Middle frontal gyrus (tissue), 1 donor: ENCODE data around the gene TAF1L.
A peak's percentile ranks its signal among the peaks of the same experiment; 100 is the strongest.

Source experiments
- DNase-seq: peaks from one replicate; pipeline ENCODE4 v3.0.0-alpha.2; 2015; ENCODE audit warnings: low spot score; ENCODE audit errors: extremely low spot score

TAF1L gene

DNA sequence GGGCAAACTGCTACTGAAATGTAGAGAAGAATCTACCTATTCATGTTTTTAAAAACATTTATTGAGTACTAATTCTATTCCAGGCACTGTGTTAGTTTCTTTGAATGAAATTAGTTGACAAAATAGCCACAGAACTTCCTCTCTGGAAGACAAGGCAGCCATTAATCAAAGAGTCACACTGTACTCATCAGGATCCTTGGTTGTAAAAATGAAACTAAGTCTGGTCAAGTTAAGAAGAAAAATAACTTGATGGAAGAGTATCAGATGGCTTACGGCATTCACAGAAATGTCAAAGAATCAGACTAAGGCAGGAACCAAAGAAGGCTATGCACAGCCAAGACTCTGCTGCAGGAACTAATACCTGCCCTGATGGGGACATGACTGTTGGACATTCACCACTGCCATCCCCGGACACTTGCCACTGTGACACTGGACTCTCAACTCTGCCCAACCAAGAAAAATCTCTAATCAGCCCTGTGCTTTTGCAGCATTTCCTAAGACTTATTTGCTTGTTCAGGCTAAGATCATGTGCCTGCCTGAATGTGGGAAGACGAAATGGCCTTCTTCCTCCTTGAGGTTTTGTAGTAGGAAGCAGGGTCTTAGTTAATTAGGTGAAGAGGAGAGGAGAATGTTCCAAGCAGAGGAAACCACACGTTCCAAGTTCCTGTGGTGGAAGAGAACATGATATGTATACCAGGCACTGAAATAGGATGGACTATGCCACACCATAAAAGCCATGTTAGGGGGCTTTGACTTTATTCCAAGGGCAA lies 39.2 kb downstream of the TAF1L start:
- DNase-seq = no peak

DNA sequence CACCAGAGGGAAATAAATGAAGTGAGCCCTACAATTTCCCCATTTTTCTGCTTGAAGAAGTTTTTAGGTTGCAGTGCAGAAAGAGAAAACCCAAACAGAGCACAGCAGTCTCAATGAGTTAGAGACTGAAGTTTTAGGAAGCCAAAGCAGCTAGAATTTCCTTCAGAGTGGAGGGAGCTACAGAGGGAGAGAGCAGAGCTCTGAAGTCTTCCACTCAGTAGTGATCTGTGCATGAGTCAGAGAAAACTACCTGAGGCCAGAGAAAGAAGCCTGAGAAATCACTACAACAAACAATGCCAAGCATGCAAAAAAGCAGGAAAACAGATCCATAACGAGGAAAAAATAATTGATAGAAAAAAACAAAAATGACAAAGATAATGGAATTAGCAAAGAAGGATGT lies 44.6 kb downstream of the TAF1L start:
- no peak for DNase-seq

DNA sequence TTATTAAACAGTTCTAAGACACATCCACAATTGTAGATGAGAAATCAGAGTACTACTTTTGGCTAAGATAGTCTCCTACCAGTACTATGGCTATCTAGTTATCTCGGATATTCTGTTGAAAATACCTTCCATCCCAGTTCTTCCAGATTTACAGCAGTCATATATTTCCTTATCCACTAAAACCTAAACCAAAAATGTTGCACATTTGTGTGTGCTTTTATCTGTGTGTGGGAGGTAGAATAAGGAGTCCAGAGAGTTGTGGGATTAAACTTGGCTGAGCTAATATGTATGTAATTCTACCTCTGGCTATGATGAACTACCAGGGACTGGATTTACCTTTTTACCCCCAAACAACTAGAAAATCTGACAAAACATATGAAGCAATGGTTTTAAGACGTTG lies 45.0 kb downstream of the TAF1L start:
- DNase-seq = no peak

DNA sequence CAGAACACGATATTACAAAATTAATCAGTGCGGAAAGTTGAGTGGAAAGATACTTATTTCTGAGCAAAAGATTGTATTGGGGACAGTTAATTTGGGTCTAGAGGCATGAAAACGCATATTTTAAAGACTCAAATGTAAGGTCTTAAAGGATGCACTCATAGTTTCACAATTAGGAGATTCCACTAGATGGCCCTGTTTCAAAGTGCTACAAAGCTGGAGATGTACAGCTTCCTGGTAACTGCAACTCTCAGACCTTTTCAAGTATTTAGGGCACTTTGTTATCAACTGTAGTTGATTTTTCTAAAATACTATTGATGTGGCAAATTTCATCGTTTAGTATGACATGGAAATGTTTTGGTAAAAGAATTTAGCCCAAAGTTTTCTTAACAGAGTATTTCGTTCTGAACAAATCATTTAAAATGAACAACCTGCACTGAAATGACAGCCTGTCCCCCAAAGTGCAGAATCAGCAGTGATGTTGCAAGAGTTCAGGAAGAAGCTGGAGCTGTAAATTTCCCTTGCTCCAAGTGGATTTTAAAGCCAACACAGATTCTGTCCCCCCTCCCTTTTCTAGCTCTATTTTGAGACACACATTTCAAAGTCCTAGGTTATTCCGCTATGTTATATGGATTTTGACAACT lies 46.3 kb downstream of the TAF1L start:
- DNase-seq = no peak

DNA sequence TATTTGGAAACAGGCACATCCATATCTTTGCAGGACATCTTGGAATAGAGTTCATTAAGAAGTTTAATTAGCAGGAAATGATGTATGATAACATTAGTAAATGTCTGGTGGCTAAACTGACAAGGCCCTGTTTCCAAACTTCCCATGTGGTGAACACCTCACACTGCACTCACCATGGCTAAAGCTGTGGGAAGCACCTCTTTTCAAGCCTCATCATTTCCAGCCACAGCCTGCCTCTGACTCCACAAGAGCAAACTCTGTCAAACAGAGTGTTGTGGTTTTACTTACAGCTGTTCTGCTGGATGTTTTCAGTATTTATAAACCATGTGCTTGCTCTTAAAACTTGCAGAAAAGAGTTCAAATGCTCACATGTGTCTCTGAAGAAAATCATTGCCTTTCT lies 47.6 kb downstream of the TAF1L start:
- DNase-seq = no peak

DNA sequence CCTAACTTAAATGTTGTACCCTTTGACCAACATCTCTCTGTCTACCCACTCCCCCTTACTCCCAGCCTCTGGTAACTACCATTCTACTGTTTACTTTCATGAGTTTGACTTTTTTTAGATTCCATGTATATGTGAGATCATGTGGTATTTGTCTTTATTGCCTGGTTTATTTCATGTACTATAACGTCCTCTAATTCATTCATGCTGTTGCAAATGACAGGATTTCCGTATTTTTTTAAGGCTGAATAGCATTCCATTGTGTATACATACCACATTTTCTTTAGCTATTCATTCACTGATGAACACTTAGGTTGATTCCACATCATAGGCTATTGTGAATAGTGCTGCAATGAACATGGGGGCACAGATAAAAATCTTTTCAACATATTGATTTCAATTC lies 50.7 kb downstream of the TAF1L start:
- no peak for DNase-seq

DNA sequence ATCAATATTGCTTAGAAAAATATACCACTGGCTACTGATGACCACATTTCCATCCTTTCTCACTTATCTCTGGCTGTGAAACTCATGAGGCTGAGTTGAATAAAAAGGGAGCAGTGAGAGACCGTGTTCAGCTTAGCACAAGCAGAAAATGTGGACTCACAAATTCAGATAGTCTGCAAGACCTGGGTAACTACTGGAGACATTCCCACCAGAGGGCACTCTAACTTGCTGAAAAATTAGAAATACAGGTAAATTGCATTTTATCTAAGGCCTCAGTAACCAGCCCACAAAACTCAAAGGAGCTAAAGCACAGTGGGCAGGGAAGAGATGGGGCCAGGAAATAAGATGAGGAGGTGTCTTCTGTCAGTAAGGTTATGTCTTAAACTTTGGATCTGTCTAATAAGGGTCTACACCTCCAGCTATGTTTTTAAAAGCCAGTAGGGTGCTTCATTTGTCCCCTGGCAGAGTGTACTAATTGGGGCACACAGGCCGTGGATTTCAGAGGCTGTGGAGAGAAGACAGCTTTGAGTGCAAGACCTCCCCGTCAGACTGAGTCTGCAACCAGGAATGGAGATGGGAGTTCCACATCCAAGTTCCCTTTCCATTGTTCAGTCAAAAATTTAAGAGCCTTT lies 53.8 kb downstream of the TAF1L start:
- DNase-seq = peak; percentile 43

DNA sequence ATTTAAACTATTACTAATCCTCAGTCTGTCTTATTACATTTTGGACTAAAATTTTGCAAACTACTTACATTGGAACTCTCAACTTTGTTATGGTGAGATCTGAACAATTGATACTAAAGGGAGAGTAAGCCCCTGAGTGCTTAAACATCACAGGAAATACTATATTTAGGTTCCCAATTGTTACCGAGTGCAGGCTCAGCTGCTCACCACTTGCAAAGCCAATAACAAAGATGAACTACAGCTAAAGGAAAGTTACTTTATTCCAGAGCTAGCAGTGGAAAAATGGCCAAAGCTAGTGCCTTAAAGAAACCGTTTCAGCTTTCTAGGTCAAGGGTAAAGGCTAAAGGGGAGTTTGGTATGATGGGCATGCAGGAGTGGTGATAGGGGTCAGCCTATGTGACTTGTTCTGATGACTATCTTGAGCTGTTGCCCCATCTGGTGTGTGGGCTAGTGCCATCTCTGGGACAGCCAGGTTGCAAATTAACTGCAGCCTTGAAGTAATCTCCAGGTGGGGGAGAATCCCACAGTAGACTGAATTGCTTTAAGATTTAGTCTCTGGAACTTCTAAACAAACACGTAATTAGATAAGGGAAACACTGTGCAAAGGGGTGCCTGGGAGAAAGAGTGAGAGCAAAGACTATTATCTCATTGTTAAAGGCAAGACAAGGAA lies 54.7 kb downstream of the TAF1L start:
- DNase-seq = no peak

DNA sequence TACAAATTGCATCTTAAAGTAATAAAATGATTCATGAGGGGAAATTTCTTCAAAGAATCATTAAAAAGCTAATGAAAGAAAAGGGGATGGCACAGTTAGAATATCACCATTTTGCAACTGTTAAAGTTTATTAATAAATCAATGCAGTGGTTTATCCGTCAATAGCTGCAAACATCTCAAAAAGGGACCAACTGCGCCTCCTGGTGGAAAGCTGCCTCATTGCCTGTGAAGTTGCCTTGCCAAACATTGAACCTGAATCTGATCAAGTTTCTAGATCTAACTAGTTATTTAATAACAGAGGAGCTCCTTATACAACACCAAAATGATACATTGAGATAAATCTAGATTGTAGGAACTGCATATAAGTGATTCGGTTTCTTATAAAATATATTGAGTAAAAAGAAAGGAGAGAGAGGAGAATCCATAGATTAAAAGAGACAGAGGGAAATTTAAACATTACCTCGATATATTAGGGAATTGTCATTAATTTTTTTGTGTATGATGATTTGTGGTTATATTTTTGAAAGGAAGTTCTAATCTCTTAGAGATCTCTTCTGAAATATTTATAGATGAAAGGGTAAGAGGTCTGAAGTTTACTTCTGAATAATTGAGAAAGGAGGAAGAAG lies 55.6 kb downstream of the TAF1L start:
- DNase-seq = peak; percentile 73
